H9 (cell line): ENCODE measurements around the gene MAP3K2. TPM values are rescaled to one million over a fixed set of nuclear protein-coding genes. Genes with fewer than 3 reads are reported as not detected.

Experiments used
- DNase-seq: peaks from one replicate; pipeline ENCODE4 v3.0.0-alpha.2; 2017
- H2AFZ ChIP-seq: one replicate; pipeline ENCODE4 v1.6.1; 2013; ENCODE audit warnings: mild to moderate bottlenecking, low read length, control low read depth, moderate library complexity
- H2AK5ac ChIP-seq: 2 replicates; pipeline ENCODE4 v1.6.1; 2013; ENCODE audit warnings: low read length, control low read depth, mixed read lengths; ENCODE audit not compliant: insufficient read length
- H2BK120ac ChIP-seq: one replicate; pipeline ENCODE4 v1.6.1; 2013; ENCODE audit warnings: low read depth, mild to moderate bottlenecking, low read length, control low read depth, inconsistent platforms; ENCODE audit not compliant: poor library complexity, severe bottlenecking
- H2BK12ac ChIP-seq: 2 replicates; pipeline ENCODE4 v1.6.1; 2013; ENCODE audit warnings: low read length, control low read depth, mixed read lengths, low read depth; ENCODE audit not compliant: insufficient read length
- H2BK15ac ChIP-seq: 2 replicates; pipeline ENCODE4 v1.6.1; 2013; ENCODE audit warnings: low read depth, low read length, control low read depth
- H2BK20ac ChIP-seq: one replicate; pipeline ENCODE4 v1.6.1; 2013; ENCODE audit warnings: low read depth, mild to moderate bottlenecking, low read length, control low read depth, inconsistent platforms; ENCODE audit not compliant: poor library complexity, severe bottlenecking
- H2BK5ac ChIP-seq: 2 replicates; pipeline ENCODE4 v1.6.1; 2013; ENCODE audit warnings: low read length, control low read depth, mixed read lengths; ENCODE audit not compliant: insufficient read length
- H3K14ac ChIP-seq: 2 replicates; pipeline ENCODE4 v1.6.1; 2013; ENCODE audit warnings: low read length, control low read depth; ENCODE audit not compliant: insufficient read depth
- H3K18ac ChIP-seq: 2 replicates; pipeline ENCODE4 v1.6.1; 2013; ENCODE audit warnings: low read depth, mild to moderate bottlenecking, mixed read lengths, low read length, control low read depth; ENCODE audit not compliant: insufficient read length
- H3K23ac ChIP-seq: 2 replicates; pipeline ENCODE4 v1.6.1; 2013; ENCODE audit warnings: low read length, control low read depth, mixed read lengths, low read depth; ENCODE audit not compliant: insufficient read length
- H3K23me2 ChIP-seq: 2 replicates; pipeline ENCODE4 v1.6.1; 2013; ENCODE audit warnings: low read depth, mild to moderate bottlenecking, mixed read lengths, low read length, control low read depth; ENCODE audit not compliant: insufficient read length, poor library complexity, severe bottlenecking
- H3K27ac ChIP-seq: 2 replicates; pipeline ENCODE4 v1.5.1; 2013; ENCODE audit warnings: low read length, control low read depth, mixed read lengths, low read depth; ENCODE audit not compliant: insufficient read length
- H3K27me3 ChIP-seq: 2 replicates; pipeline ENCODE4 v1.6.1; 2013; ENCODE audit warnings: low read length, control low read depth, inconsistent platforms; ENCODE audit not compliant: insufficient read depth
- H3K4ac ChIP-seq: 2 replicates; pipeline ENCODE4 v1.6.1; 2013; ENCODE audit warnings: low read depth, mild to moderate bottlenecking, control low read depth, inconsistent platforms, low read length, moderate library complexity
- H3K4me1 ChIP-seq: 2 replicates; pipeline ENCODE4 v1.6.1; 2013; ENCODE audit warnings: low read length, control low read depth, inconsistent platforms; ENCODE audit not compliant: insufficient read depth
- H3K4me2 ChIP-seq: 2 replicates; pipeline ENCODE4 v1.6.1; 2013; ENCODE audit warnings: low read length, control low read depth, mixed read lengths; ENCODE audit not compliant: insufficient read length, insufficient read depth
- H3K56ac ChIP-seq: 2 replicates; pipeline ENCODE4 v1.6.1; 2013; ENCODE audit warnings: low read depth, mild to moderate bottlenecking, mixed read lengths, low read length, control low read depth; ENCODE audit not compliant: insufficient read length
- H3K79me1 ChIP-seq: 2 replicates; pipeline ENCODE4 v1.6.1; 2013; ENCODE audit warnings: low read depth, mild to moderate bottlenecking, moderate library complexity, low read length, control low read depth, inconsistent platforms; ENCODE audit not compliant: insufficient read depth, poor library complexity, severe bottlenecking
- H3K79me2 ChIP-seq: 2 replicates; pipeline ENCODE4 v1.6.1; 2013; ENCODE audit warnings: low read length, control low read depth, inconsistent platforms; ENCODE audit not compliant: insufficient read depth
- H3K9ac ChIP-seq: 2 replicates; pipeline ENCODE4 v1.6.1; 2013; ENCODE audit warnings: low read length, control low read depth, mixed read lengths; ENCODE audit not compliant: insufficient read length; ENCODE audit errors: extremely low read depth
- H3K9me3 ChIP-seq: one replicate; pipeline ENCODE4 v1.6.1; 2013; ENCODE audit warnings: low read depth, low read length, inconsistent platforms; ENCODE audit not compliant: control insufficient read depth
- H3T11ph ChIP-seq: one replicate; pipeline ENCODE4 v1.6.1; 2013; ENCODE audit warnings: mild to moderate bottlenecking, low read length, control low read depth, inconsistent platforms
- H4K20me1 ChIP-seq: one replicate; pipeline ENCODE4 v1.6.1; 2013; ENCODE audit not compliant: control insufficient read depth, insufficient read length, insufficient read depth
- H4K5ac ChIP-seq: 2 replicates; pipeline ENCODE4 v1.6.1; 2013; ENCODE audit warnings: low read depth, mild to moderate bottlenecking, mixed read lengths, low read length, control low read depth; ENCODE audit not compliant: insufficient read length
- H4K8ac ChIP-seq: replicated peaks from 2 replicates; pipeline ENCODE4 v1.6.1; 2013; ENCODE audit warnings: low read length, control low read depth, mixed read lengths, low read depth; ENCODE audit not compliant: insufficient read length
- H4K91ac ChIP-seq: 2 replicates; pipeline ENCODE4 v1.6.1; 2013; ENCODE audit warnings: low read depth, mild to moderate bottlenecking, moderate library complexity, mixed read lengths, low read length, control low read depth; ENCODE audit not compliant: insufficient read length
- H3K27ac Mint-ChIP-seq, 3 experiments: 2 replicates in 2 of 3; 3 replicates in 1 of 3; pipeline ENCODE4 v1.8.0; 2020 to 2021; ENCODE audit warnings: mixed read lengths in 3 of 3, mild to moderate bottlenecking in 1 of 3, moderate library complexity in 1 of 3
- H3K27me3 Mint-ChIP-seq: 2 replicates; pipeline ENCODE4 v1.8.0; 2021; ENCODE audit warnings: low read depth, mild to moderate bottlenecking, moderate library complexity, mixed read lengths
- H3K36me3 Mint-ChIP-seq, 3 experiments: 2 replicates in 2 of 3; 3 replicates in 1 of 3; pipeline ENCODE4 v1.8.0; 2020 to 2021; ENCODE audit warnings: low read depth in 3 of 3, mixed read lengths in 3 of 3; ENCODE audit not compliant: insufficient read depth in 1 of 3
- H3K4me1 Mint-ChIP-seq, 2 experiments: 2 replicates each; pipeline ENCODE4 v1.8.0; 2020; ENCODE audit warnings: mixed read lengths in 2 of 2
- H3K4me3 Mint-ChIP-seq, 2 experiments: 2 replicates in 1 of 2; 3 replicates in 1 of 2; pipeline ENCODE4 v1.8.0; 2020 to 2021; ENCODE audit warnings: mild to moderate bottlenecking in 2 of 2, mixed read lengths in 2 of 2, moderate library complexity in 1 of 2
- H3K9me3 Mint-ChIP-seq, 2 experiments: 2 replicates in 1 of 2; 3 replicates in 1 of 2; pipeline ENCODE4 v1.8.0; 2020; ENCODE audit warnings: mild to moderate bottlenecking in 2 of 2, mixed read lengths in 2 of 2, moderate library complexity in 1 of 2
- WGBS: extraction: QIAGEN DNeasy Blood & Tissue Kit; methylation state at CpG from one replicate; pipeline ENCODE4 v1.1.7; 2013; ENCODE audit warnings: missing lambda C conversion rate, low lambda C conversion rate, mixed read lengths; ENCODE audit not compliant: insufficient read length; ENCODE audit errors: extremely low coverage; 5-methylcytosine and 5-hydroxymethylcytosine counted together
- total RNA-seq: library from RNA; stranded (reverse); gene quantifications from 2 replicates; pipeline ENCODE4 v1.2.1, GENCODE V29; 2021
- TF ChIP-seq, protein P1 (sequence below): fragments of 200-600 bp; sonication (generic); conservative IDR thresholded peaks from 3 replicates; pipeline ENCODE4 v1.8.0; 2021; ENCODE audit warnings: antibody characterized with exemption, mild to moderate bottlenecking

MAP3K2 gene
- total RNA-seq, 1 experiment from 2014 or later: 25.8 TPM

DNA sequence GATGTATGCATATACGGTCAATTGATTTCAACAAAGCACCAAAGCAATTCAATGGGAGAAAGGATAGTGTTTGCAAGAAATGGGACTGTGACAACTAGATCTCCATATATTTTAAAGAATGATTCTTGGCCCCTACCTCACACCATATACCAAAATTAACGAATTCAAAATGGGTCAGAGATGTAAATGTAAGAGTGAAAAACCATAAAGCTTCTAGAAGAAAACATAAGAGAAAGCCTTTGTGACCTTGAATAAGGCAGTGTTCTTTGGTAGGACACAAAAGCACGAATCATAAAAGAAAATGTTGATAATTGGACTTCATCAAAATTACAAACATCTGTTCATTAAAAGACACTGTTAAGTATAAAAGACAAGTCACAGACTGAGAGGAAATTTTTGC, 25.4 kb upstream of the MAP3K2 start:
- H3K27me3 Mint-ChIP-seq: peaks cover 51% of the 10 kb centered on the region

More for the DNA sequence above, 25.4 kb upstream of the MAP3K2 start:
- Histone ChIP-seq H3K79me2 (no peaks in the 10 kb centered on the region), H3K14ac (no peak overlapping the region), H4K8ac (no peak overlapping the region), H3K27ac (no peak overlapping the region), H2AFZ (no peak overlapping the region), H3K9ac (no peak overlapping the region), H3K56ac (no peak overlapping the region), H3K23ac (no peak overlapping the region), H3K23me2 (peaks cover 9% of the 10 kb centered on the region), H3T11ph (no peak overlapping the region), H2BK5ac (no peak overlapping the region), H4K20me1 (no peaks in the 10 kb centered on the region), H3K4me1 (no peaks in the 10 kb centered on the region; the same call in 1 of the 2 replicates), H3K18ac (no peak overlapping the region), H3K4ac (no peak overlapping the region), H4K91ac (no peak overlapping the region), H4K5ac (no peak overlapping the region), H2BK12ac (no peak overlapping the region), H3K79me1 (no peaks in the 10 kb centered on the region), H2BK15ac (no peak overlapping the region), H3K9me3 (no peaks in the 10 kb centered on the region), H3K4me2 (no peak overlapping the region), H2BK120ac (no peak overlapping the region), H2AK5ac (no peak overlapping the region), H2BK20ac (no peak overlapping the region), H3K27me3 (peaks cover 4% of the 10 kb centered on the region; the same call in 1 of the 2 replicates)
- no peak for DNase-seq
- H3K36me3 Mint-ChIP-seq: peaks cover 0 to 16% (median 4%) of the 10 kb centered on the region in 3 experiments; a peak in 3 of 7 replicates
- no CpG with 5 or more reads among the region's 3 CpGs for WGBS
- TF ChIP-seq, protein P1, sequence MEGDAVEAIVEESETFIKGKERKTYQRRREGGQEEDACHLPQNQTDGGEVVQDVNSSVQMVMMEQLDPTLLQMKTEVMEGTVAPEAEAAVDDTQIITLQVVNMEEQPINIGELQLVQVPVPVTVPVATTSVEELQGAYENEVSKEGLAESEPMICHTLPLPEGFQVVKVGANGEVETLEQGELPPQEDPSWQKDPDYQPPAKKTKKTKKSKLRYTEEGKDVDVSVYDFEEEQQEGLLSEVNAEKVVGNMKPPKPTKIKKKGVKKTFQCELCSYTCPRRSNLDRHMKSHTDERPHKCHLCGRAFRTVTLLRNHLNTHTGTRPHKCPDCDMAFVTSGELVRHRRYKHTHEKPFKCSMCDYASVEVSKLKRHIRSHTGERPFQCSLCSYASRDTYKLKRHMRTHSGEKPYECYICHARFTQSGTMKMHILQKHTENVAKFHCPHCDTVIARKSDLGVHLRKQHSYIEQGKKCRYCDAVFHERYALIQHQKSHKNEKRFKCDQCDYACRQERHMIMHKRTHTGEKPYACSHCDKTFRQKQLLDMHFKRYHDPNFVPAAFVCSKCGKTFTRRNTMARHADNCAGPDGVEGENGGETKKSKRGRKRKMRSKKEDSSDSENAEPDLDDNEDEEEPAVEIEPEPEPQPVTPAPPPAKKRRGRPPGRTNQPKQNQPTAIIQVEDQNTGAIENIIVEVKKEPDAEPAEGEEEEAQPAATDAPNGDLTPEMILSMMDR: no peak
- H3K4me3 Mint-ChIP-seq: no peak overlapping the region
- peaks cover 4% of the 10 kb centered on the region in 2 experiments; a peak in 3 of 5 replicates for H3K9me3 Mint-ChIP-seq
- no peak overlapping the region for H3K27ac Mint-ChIP-seq
- peaks cover 10% of the 10 kb centered on the region in 2 experiments for H3K4me1 Mint-ChIP-seq
